ENCODE results near the gene ADRA2B. TPM values are rescaled to one million over a fixed set of nuclear protein-coding genes. Genes with fewer than 3 reads are reported as not detected.

ADRA2B gene
- total and polyA plus RNA-seq, 2 donors (not counting 3 experiments of a cell fraction or from before 2014, with no cell fraction given), result not detected

DNA sequence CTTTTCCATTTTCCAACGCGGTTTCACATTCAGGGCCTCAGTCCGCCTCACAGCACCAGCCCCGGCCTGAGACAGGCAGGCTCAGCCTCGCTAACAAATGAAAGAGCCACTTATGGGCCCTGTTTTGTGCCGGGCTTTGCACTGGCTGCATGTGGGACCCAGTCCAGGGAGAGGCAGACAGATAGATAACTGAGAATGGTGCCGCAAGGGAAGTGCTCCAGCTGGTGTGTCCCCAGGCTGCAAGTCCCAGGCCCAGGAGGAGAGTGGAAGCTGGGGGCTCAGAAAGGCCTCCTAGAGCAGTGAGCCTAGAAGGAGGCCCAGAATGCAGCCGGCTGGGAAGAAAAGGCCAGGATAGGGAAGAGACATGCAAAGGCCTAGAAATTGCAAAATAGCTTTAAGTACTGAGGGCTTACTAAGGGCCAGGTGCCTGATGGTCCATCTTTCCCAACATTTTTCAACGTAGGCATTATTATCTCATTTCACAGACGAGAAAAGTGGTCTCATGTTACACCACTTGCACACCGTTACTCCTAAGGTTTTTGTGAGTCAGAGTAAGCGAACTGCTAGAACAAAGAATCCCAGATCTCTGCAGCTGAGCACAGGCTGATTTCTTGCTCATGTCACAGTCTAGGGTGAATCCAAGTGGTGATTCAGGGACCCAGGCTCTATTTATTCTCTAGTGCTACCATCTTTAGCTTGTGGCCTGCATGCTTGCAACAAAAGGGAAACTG is 26.0 kb downstream of the ADRA2B start:
- no peak for DNase-seq (ENCODE audit: low read depth, low spot score)
- FAIRE-seq, result no peak
- Histone ChIP-seq H3K9me1 (replicated peaks; ENCODE audit: control insufficient read depth, extremely low read depth, insufficient read depth, low read length) (no peaks in the 10 kb centered on the region), H3K9me3 (replicated peaks; ENCODE audit: control insufficient read depth, insufficient read depth, low read length) (no peaks in the 10 kb centered on the region), H3K4me3 (replicated peaks in 1 of 3; ENCODE audit: insufficient read depth in 1 of 3, low read depth in 1 of 3, low read length in 3 of 3) (no peak overlapping the region), H3K27me3 (ENCODE audit: control insufficient read depth in 2 of 2, insufficient read depth in 2 of 2, low read length in 2 of 2) (peaks cover 0 to 2% of the 10 kb centered on the region in 2 experiments), H3K27ac (ENCODE audit: insufficient read depth, low read depth, low read length) (no peak overlapping the region), H3K4me1 (ENCODE audit: control insufficient read depth, extremely low read depth, insufficient read depth, low read length) (no peaks in the 10 kb centered on the region), H3K36me3 (ENCODE audit: control insufficient read depth in 2 of 2, extremely low read depth in 1 of 2, insufficient read depth in 2 of 2, low read length in 2 of 2) (no peaks in the 10 kb centered on the region), H3K79me2 (ENCODE audit: control insufficient read depth, insufficient read depth, low read length) (no peaks in the 10 kb centered on the region), H2AFZ (ENCODE audit: low read depth, low read length) (no peak overlapping the region), H3K9ac (replicated peaks; ENCODE audit: extremely low read depth, insufficient read depth, low read length) (no peak overlapping the region), H4K20me1 (replicated peaks; ENCODE audit: control insufficient read depth, extremely low read depth, insufficient read depth, low read length) (no peaks in the 10 kb centered on the region), H3K4me2 (ENCODE audit: insufficient read depth, low read length) (no peak overlapping the region)
- ChIA-PET CTCF (interaction anchor here (1.0 kb wide), 1 partner anchor 26 kb away, joined by 3 read pairs; no protein-coding TSS in a partner anchor), POLR2A (no interaction called here)
- no peak for TF ChIP-seq JUN (IDR thresholded peaks at IDR 0.05; ENCODE audit: borderline replicate concordance, insufficient read depth, insufficient read length, low read depth)
- TF ChIP-seq GATA2 (IDR thresholded peaks at IDR 0.05; ENCODE audit: insufficient read depth, insufficient read length, low read depth, low read length), result no peak
- no peak for TF ChIP-seq POLR2A (IDR thresholded peaks at IDR 0.05; ENCODE audit: low read depth, low read length)
- no peak for TF ChIP-seq EZH2 (IDR thresholded peaks at IDR 0.05; ENCODE audit: borderline replicate concordance, low read depth, low read length, severe bottlenecking)
- no peak for TF ChIP-seq FOS (IDR thresholded peaks at IDR 0.05; ENCODE audit: borderline replicate concordance, insufficient read depth, low read length)
- TF ChIP-seq, protein P1, sequence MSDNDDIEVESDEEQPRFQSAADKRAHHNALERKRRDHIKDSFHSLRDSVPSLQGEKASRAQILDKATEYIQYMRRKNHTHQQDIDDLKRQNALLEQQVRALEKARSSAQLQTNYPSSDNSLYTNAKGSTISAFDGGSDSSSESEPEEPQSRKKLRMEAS (IDR thresholded peaks at IDR 0.05; ENCODE audit: insufficient read depth, insufficient read length), result no peak
- TF ChIP-seq POLR2AphosphoS5 (IDR thresholded peaks at IDR 0.05; ENCODE audit: insufficient read depth, low read depth, low read length), result no peak
- TF ChIP-seq MYC (IDR thresholded peaks at IDR 0.05; ENCODE audit: low read depth, low read length), result no peak
- TF ChIP-seq, protein P2, sequence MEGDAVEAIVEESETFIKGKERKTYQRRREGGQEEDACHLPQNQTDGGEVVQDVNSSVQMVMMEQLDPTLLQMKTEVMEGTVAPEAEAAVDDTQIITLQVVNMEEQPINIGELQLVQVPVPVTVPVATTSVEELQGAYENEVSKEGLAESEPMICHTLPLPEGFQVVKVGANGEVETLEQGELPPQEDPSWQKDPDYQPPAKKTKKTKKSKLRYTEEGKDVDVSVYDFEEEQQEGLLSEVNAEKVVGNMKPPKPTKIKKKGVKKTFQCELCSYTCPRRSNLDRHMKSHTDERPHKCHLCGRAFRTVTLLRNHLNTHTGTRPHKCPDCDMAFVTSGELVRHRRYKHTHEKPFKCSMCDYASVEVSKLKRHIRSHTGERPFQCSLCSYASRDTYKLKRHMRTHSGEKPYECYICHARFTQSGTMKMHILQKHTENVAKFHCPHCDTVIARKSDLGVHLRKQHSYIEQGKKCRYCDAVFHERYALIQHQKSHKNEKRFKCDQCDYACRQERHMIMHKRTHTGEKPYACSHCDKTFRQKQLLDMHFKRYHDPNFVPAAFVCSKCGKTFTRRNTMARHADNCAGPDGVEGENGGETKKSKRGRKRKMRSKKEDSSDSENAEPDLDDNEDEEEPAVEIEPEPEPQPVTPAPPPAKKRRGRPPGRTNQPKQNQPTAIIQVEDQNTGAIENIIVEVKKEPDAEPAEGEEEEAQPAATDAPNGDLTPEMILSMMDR (IDR thresholded peaks at IDR 0.05; ENCODE audit: extremely low read depth in 1 of 2, insufficient read depth in 1 of 2, low read depth in 1 of 2, low read length in 2 of 2), result no peak
- intact Hi-C loops (cut with micrococcal nuclease) (no loop called here), dilution Hi-C loops (cut with MboI; ENCODE audit: extremely low pct_ligation_motif_present, low sequenced_read_pairs) (no loop called here)
- BruUV-seq (replicated peaks), result no TSS peak

Data from endothelial cell of umbilical vein (primary cell).